ENCODE data around the gene ACBD6.

Gene ACBD6

DNA sequence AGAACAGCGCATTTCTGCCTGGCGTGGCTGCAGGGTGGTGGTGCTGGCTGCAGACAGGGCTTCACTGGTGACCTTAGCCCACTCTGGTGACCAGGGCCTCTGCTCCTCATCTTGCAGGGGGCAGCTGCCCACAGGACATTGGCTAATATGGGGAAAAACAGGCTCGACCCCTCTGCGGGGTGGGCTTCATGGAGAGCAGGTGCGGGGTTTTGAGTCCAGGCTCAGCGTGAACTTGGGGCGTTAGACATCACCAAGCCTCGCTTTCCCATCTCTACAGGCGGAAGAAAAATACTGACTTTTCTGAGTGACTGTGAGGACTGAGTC is 247.9 kb downstream of the ACBD6 start:
- DNase-seq (ENCODE audit: low read depth, low spot score): no peak
- TF ChIP-seq FOXP2 (optimal IDR thresholded peaks at IDR 0.05; ENCODE audit: control extremely low read depth, extremely low read length, insufficient read depth) (no peak), EZH2 (IDR thresholded peaks at IDR 0.05) (no peak), POLR2AphosphoS5 (IDR thresholded peaks at IDR 0.05; ENCODE audit: borderline replicate concordance, low read depth, low read length) (no peak)
- H3K4me3 ChIP-seq: no peak overlapping the region
- H3K36me3 ChIP-seq (ENCODE audit: insufficient read depth, low read length): no peaks in the 10 kb centered on the region
- no peaks in the 10 kb centered on the region for H3K9me3 ChIP-seq (ENCODE audit: low read depth, low read length)
- no peak overlapping the region for H3K27ac ChIP-seq
- no peak overlapping the region for H3K9ac ChIP-seq (ENCODE audit: insufficient read length)

DNA sequence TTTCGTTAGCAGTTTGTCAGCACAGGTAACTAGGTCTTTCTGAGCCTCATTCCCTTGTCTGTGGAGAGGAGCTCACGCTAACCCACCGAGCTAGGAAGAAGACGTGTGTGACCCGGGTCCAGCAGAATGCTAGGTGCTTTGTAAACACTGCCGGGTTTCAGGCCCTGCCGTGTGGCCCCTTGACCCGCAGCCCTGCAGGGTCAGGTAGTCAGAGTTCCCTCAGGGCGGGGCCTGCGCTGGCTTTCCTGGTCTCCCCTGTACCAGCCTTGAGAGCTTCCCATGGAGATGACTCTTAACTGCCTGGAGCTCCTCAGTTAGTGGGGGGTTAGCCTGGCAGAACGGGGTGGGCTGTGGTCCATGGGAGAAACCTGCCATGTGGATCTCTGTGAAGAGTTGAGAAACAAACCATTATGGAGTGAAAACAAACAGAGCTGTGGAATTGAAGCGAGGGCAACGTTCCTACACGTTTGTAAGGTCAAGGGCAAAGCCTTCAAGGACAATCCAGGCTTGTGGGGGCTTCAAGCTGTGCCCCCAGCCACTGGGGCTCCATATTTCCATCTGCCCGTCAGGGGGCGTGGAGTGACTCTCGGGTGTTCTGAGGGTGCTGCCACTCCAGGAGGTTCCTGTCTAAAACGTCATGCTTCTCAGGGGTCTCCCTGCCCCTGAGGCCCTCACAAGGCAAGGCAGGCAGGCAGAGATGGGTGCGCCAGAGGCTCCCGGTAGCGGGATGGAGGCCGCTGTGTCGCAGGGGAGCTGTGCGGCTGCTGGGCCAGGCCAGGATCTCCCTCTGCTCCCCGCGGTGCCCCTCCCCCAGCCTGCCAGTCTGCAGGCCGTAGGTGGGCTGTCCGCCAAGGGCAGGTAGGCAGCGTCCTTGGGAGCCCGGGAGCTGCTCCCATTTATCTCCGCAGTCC is 248.5 kb downstream of the ACBD6 start:
- Histone ChIP-seq H3K4me3 (no peak overlapping the region), H3K27ac (no peak overlapping the region), H3K9me3 (ENCODE audit: low read depth, low read length) (no peaks in the 10 kb centered on the region), H3K36me3 (ENCODE audit: insufficient read depth, low read length) (no peaks in the 10 kb centered on the region), H3K9ac (ENCODE audit: insufficient read length) (no peak overlapping the region)
- TF ChIP-seq FOXP2 (optimal IDR thresholded peaks at IDR 0.05; ENCODE audit: control extremely low read depth, extremely low read length, insufficient read depth): no peak
- no peak for TF ChIP-seq POLR2AphosphoS5 (IDR thresholded peaks at IDR 0.05; ENCODE audit: borderline replicate concordance, low read depth, low read length)
- TF ChIP-seq EZH2 (IDR thresholded peaks at IDR 0.05): no peak
- no peak for DNase-seq (ENCODE audit: low read depth, low spot score)

DNA sequence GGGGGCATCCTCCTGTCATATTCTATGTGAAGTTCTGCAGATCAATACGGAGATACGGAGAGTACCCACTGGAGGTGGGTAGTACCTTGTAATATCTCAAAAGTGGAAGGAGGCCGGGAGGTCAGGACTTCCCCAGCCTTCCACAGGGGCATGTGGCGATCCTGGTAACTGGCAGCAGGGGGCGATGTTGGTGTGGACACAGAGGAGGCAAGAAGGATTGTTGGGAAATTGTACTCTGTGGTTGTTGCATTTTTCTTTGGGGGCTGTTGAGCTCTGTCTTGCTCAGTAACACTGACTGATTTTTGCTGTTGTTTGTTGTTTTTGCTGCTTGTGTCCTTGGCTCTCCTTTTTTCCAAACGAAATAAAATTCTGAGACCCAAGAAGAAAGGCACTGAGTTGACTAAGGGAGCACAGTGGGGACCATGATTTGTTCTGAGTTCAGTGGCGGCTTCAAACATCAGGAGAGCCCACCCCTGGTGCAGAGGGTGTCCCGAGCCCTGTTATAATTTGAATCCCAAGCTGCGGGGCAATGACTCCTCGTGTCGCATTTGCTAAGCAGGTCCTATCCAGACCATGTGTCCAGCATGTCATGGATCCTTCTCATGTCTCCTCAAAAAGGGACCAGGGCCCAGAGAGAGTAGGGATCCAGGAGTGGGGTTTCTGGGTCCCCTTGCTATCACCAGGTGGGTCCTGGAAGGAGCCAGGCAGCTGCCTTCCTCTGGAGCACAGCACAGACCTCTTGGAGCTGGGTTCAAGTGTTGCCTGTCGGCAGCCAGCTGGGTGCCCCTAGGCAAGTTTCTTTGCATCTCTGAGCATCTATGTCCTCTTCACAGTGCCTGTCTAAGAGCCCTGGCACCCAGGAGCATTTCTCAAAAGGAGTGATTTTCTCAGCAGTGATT is 249.5 kb downstream of the ACBD6 start:
- H3K9me3 ChIP-seq (ENCODE audit: low read depth, low read length): no peaks in the 10 kb centered on the region
- TF ChIP-seq FOXP2 (optimal IDR thresholded peaks at IDR 0.05; ENCODE audit: control extremely low read depth, extremely low read length, insufficient read depth): no peak
- TF ChIP-seq EZH2 (IDR thresholded peaks at IDR 0.05): no peak
- TF ChIP-seq POLR2AphosphoS5 (IDR thresholded peaks at IDR 0.05; ENCODE audit: borderline replicate concordance, low read depth, low read length): no peak
- no peak overlapping the region for H3K4me3 ChIP-seq
- DNase-seq (ENCODE audit: low read depth, low spot score): peak; percentile 24
- H3K27ac ChIP-seq: no peak overlapping the region
- H3K9ac ChIP-seq (ENCODE audit: insufficient read length): no peak overlapping the region
- no peaks in the 10 kb centered on the region for H3K36me3 ChIP-seq (ENCODE audit: insufficient read depth, low read length)

GRCh38 chr1:180251526-180252305 is 250.7 kb downstream of the ACBD6 start:
- Histone ChIP-seq H3K36me3 (ENCODE audit: insufficient read depth, low read length) (no peaks in the 10 kb centered on the region), H3K9me3 (ENCODE audit: low read depth, low read length) (no peaks in the 10 kb centered on the region), H3K27ac (no peak overlapping the region), H3K4me3 (no peak overlapping the region), H3K9ac (ENCODE audit: insufficient read length) (no peak overlapping the region)
- DNase-seq (ENCODE audit: low read depth, low spot score): no peak
- TF ChIP-seq FOXP2 (optimal IDR thresholded peaks at IDR 0.05; ENCODE audit: control extremely low read depth, extremely low read length, insufficient read depth) (no peak), POLR2AphosphoS5 (IDR thresholded peaks at IDR 0.05; ENCODE audit: borderline replicate concordance, low read depth, low read length) (no peak), EZH2 (IDR thresholded peaks at IDR 0.05) (no peak)

DNA sequence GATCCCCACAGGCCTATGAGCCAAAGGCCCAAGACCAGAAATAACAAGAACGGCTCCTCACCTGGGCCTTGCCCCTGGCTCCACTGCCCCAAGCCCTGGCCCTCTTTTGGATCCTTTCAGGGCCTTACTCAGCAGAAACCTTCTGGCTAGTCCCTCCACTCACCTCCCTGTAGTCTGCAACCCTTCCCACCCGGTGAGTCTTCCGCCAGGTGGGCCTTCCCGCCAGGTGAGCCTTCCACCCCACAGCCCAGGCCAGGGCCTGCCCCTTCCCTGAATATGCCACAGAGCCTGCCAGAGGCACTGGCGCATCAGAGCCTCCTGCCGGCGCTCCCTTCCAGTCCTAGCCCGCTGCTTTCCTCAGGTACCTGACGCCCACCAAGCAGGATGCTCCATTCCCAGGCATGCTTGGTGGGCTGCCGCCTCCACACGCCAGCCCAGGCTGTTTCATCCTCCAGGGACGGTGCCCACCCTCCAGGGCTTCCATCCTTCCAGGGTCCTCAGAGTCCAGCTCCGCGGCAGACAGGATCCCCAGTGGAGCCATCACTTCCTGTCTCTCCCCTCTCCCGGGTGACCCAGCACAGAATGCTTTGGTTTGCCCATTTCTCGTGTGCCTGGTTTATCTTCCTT is 251.4 kb downstream of the ACBD6 start:
- Histone ChIP-seq H3K36me3 (ENCODE audit: insufficient read depth, low read length) (no peaks in the 10 kb centered on the region), H3K9ac (ENCODE audit: insufficient read length) (no peak overlapping the region), H3K27ac (no peak overlapping the region), H3K4me3 (no peak overlapping the region), H3K9me3 (ENCODE audit: low read depth, low read length) (no peaks in the 10 kb centered on the region)
- DNase-seq (ENCODE audit: low read depth, low spot score): no peak
- TF ChIP-seq POLR2AphosphoS5 (IDR thresholded peaks at IDR 0.05; ENCODE audit: borderline replicate concordance, low read depth, low read length) (no peak), EZH2 (IDR thresholded peaks at IDR 0.05) (no peak), FOXP2 (optimal IDR thresholded peaks at IDR 0.05; ENCODE audit: control extremely low read depth, extremely low read length, insufficient read depth) (no peak)

DNA sequence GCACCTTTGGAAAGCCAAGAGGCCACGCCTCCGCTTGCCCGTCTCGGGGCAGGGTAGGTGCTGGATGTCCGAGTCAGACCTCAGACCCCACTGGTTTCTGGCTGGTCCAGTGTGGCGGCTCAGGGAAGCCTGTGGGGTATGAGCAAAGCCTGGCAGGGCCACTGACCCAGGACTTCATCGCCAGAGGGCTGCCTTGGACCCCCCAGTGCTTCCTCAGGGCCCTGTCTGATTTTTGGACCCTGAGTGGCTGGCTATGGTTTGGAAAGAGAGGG is 251.9 kb downstream of the ACBD6 start:
- H3K9ac ChIP-seq (ENCODE audit: insufficient read length): no peak overlapping the region
- TF ChIP-seq EZH2 (IDR thresholded peaks at IDR 0.05): no peak

DNA sequence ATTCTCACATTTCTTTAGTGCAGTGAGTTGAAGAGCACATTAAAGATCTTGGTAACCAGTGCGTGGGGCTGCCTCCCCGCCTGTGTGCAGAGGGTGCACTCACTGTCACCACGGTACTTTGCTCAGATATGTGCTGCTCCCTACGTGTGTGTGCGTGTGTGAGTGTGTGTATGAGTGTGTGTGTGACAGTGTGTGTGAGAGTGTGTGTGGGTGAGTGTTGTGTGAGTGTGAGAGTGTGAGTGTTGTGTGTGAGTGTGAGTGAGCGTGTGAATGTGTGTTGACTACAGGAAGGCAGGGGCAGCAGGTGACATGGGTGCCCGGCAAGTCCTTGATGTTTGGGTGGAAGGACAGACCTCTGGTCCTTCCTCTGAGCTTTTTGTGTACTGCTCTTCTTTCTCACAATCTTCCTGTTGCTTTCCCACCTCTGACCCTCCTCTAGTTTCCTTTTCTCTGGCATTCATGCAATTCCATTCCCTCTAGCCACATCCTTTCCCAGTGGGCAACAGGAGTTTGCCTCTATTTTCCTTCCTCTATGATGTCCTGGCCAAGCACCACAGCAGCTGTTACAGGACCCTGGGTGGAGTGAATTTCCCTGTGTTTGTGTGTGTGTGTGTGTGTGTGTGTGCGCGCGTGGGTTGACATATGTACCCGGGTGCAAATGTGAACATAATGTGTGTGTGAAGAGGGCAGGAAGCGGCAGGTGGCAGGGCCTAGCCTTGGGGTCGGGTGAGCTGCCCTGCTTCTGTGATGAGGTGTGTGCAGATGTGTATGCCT is 252.5 kb downstream of the ACBD6 start:
- H3K9me3 ChIP-seq (ENCODE audit: low read depth, low read length): no peaks in the 10 kb centered on the region
- H3K36me3 ChIP-seq (ENCODE audit: insufficient read depth, low read length): no peaks in the 10 kb centered on the region
- H3K4me3 ChIP-seq: no peak overlapping the region
- no peak overlapping the region for H3K27ac ChIP-seq
- TF ChIP-seq FOXP2 (optimal IDR thresholded peaks at IDR 0.05; ENCODE audit: control extremely low read depth, extremely low read length, insufficient read depth) (no peak), EZH2 (IDR thresholded peaks at IDR 0.05) (no peak), POLR2AphosphoS5 (IDR thresholded peaks at IDR 0.05; ENCODE audit: borderline replicate concordance, low read depth, low read length) (no peak)
- no peak for DNase-seq (ENCODE audit: low read depth, low spot score)
- no peak overlapping the region for H3K9ac ChIP-seq (ENCODE audit: insufficient read length)

More for the DNA sequence above, 251.9 kb downstream of the ACBD6 start:
- Histone ChIP-seq H3K36me3 (ENCODE audit: insufficient read depth, low read length) (no peaks in the 10 kb centered on the region), H3K4me3 (no peak overlapping the region), H3K9me3 (ENCODE audit: low read depth, low read length) (no peaks in the 10 kb centered on the region), H3K27ac (no peak overlapping the region)
- no peak for DNase-seq (ENCODE audit: low read depth, low spot score)
